HG02642 (cell line): ENCODE results near the gene DHX34.
"Not testable (repeated sequence)": the region's sequence is repeated elsewhere in the genome, so short reads cannot be mapped to it uniquely, and the experiment has no call there.

Experiments used
- ATAC-seq: cut with Tn5 transposase; IDR thresholded peaks from one replicate; pipeline ENCODE4 v1.9.1; 2021; ENCODE audit warnings: mild to moderate bottlenecking; ENCODE audit not compliant: unreplicated experiment, poor library complexity

DHX34 gene, protein sequence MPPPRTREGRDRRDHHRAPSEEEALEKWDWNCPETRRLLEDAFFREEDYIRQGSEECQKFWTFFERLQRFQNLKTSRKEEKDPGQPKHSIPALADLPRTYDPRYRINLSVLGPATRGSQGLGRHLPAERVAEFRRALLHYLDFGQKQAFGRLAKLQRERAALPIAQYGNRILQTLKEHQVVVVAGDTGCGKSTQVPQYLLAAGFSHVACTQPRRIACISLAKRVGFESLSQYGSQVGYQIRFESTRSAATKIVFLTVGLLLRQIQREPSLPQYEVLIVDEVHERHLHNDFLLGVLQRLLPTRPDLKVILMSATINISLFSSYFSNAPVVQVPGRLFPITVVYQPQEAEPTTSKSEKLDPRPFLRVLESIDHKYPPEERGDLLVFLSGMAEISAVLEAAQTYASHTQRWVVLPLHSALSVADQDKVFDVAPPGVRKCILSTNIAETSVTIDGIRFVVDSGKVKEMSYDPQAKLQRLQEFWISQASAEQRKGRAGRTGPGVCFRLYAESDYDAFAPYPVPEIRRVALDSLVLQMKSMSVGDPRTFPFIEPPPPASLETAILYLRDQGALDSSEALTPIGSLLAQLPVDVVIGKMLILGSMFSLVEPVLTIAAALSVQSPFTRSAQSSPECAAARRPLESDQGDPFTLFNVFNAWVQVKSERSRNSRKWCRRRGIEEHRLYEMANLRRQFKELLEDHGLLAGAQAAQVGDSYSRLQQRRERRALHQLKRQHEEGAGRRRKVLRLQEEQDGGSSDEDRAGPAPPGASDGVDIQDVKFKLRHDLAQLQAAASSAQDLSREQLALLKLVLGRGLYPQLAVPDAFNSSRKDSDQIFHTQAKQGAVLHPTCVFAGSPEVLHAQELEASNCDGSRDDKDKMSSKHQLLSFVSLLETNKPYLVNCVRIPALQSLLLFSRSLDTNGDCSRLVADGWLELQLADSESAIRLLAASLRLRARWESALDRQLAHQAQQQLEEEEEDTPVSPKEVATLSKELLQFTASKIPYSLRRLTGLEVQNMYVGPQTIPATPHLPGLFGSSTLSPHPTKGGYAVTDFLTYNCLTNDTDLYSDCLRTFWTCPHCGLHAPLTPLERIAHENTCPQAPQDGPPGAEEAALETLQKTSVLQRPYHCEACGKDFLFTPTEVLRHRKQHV

GRCh38 chr19:47348819-47349795 is at the start of gene DHX34:
DHX34 (plus strand) TSS chr19:47349315; CDS start chr19:47353031, 3,716 bp downstream.
- peak; percentile 98 for ATAC-seq

DNA sequence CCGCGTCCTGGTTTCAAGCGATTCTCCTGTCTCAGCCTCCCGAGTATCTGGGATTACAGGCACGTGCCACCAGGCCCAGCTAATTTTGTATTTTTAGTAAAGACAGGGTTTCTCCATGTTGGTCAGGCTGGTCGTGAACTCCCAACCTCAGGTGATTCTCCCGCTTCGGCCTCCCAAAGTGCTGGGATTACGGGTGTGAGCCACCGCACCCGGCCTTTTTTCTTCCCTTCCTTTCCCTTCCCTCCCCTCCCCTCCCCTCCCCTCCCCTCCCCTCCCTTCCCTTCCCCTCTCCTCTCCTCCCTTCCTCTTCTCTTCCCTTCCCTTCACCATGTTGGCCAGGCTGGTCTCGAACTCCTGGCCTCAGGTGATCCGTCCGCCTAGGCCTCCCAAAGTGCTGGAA is 48.2 kb upstream of the DHX34 start:
- not testable (repeated sequence) for ATAC-seq

DNA sequence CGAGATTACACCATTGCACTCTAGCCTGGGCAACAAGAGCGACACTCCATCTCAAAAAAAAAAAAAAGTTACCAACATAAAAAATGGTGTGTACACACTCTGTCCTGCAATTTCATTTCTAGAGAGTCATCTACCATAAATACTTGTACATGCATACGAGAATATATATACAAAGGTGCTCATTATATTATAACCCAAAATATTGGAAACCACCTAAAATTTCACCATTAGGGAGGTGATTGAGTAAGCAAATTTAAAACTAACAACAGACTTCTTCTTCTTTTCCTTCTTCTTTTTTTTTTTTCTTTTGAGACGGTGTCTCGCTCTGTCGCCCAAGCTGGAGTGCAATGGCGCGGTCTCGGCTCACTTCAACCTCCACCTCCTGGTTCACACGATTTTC is 46.9 kb upstream of the DHX34 start:
- ATAC-seq, result no peak

DNA sequence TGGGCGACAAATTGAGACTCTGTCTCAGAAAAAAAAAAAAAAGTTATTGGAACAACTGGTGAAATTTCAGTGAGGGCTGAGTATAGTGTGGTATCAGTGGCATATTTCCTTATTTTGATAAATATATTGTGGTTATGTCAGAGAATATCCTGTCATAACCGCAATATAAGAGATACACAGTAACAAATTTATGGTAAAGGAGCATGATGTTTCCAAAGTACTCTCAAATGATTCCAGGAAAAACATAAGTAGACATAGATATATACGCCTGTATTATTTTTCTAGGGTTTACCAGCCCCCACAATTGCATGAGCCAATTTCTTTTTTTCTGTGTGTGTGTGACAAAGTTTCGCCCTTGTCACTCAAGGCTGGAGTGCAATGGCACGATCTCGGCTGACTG is 45.1 kb upstream of the DHX34 start:
- no peak for ATAC-seq

- no peak for ATAC-seq
These were observed 43.8 kb upstream of the DHX34 start for GRCh38 chr19:47305309-47305751.

- no peak for ATAC-seq
These were observed 42.8 kb upstream of the DHX34 start for GRCh38 chr19:47306303-47306702.

DNA sequence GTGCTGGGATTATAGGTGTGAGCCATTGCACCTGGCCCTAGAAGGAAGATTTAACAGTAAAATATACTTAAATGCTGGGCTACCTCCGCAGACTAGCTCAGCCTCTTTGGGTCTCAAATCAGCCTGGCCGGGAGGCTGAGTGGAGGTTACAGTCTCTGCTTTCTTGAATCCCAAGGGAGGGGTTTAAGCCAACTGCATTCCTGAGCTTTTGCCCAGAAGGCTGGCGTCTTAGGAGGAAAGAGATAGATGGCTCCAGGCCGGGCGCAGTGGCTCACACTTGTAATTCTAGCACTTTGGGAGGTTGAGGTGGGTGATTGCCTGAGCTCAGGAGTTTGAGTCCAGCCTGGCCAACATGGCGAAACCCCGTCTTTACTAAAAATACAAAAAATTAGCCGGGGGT is 40.1 kb upstream of the DHX34 start:
- ATAC-seq, result no peak

DNA sequence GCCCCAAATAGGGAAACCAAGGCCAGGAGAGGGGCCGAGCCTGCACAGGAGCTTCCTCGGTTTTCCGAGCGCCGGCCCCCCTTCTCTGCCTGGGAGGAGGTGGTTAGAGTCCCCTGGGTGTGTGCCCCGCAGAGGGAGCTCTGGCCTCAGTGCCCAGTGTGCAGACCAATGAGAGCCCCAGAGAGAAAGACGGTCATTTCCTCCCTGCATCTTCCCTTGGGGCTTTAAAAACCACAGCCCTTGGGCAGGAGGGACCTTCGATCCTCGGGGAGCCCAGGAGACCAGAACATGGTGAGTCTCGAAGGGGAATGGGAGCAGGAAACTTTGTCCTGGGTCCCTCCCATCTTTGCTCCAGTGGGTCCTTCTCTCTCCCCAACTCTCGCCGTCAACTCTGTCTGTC is 39.5 kb upstream of the DHX34 start, which contains the start of gene C5AR1:
Gene C5AR1, plus strand, starts transcription at position 254 of the 400 bp plus-strand sequence. Its CDS starts 35 bp downstream, at position 289.
- no peak for ATAC-seq

- no peak for ATAC-seq
These were observed 38.8 kb upstream of the DHX34 start for GRCh38 chr19:47310323-47310722.

- no peak for ATAC-seq
These were observed 38.3 kb upstream of the DHX34 start for GRCh38 chr19:47310819-47311218.

DNA sequence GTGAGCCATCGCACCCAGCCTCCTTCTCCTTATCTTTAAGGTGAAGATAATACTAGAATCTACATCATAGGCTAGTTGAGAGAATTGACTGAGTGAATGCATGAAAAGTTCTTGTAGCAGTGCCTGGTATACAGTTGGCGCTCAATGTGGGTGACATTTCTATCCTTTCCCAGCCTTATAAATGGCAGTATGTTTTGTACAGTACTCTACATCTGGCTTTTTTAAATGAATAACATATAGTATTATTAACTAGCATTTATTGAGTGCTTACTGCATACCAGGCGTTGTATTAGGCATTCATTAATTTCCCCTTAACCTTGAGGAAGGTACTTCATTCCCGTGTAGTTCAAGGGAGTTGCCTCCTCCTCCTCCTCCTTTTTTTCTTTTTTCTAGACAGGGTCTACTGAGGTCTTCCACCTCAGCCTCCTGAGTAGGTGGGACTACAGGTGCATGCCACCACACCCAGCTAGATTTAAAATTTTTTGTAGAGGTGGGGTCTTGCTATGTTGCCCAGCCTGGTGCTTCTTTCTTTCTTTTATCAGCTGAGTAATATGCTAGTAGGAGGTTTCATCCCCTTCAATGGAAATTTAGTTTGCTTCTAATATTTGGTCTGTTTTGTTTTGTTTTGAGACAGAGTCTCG is 36.6 kb upstream of the DHX34 start:
- ATAC-seq, result no peak

DNA sequence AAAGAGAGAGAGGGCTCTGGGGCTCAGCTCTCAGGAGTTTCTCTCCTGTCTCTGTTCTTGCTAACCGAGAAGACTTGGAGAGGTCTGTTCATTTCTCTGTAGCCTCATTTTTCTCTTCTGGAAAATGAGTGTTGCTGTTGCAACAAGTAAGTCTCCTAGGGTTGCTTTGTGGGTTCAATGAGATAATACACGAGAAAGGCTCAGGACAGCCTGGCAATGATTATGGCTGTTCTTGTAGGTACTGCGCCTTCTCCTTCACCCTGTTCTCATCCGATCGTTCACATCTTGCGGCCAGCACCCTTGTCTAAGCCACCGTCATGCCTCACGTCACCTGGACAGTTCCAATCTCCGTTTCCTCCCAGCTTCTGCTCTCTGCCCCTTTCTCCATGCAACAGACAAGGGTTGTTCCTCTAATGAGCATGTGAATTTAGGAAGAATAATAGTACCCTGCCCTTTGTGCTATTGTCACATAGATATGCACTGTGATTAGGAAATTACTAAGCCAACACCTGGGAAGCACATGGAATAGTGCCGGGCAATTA is 35.3 kb upstream of the DHX34 start:
- ATAC-seq, result no peak

DNA sequence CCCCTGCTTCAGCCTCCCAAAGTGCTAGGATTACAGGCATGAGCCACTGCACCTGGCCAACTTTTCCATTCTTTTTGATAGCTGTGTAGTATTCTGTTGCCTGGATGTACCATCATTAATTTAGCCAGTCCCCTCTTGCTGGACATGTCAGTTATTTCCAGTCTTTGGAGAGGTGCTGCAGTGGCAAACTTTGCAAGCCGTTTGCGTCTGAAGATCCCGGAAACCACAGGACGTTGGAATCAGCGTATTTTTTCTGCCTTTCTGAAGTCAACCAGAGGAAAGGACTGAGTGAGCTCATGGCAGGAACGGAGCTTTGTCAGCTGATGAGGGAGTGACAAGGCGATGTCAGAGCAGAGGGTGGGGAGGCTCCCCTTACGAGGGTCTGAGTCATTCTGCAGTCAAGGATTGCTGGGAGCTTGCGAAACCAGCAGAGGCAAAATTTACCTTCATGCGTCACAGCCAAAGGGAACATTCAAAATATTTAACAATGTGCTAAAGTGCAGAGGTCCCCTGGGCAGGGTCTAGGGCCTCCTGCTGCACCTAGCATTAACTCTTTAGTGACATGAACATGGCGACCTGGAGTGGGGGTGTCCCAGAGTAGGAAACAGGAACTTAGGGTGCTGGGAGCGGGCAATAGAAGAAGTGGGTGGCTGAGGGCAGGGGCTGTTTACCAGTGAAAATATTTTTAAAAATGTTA is 33.8 kb upstream of the DHX34 start:
- no peak for ATAC-seq

DNA sequence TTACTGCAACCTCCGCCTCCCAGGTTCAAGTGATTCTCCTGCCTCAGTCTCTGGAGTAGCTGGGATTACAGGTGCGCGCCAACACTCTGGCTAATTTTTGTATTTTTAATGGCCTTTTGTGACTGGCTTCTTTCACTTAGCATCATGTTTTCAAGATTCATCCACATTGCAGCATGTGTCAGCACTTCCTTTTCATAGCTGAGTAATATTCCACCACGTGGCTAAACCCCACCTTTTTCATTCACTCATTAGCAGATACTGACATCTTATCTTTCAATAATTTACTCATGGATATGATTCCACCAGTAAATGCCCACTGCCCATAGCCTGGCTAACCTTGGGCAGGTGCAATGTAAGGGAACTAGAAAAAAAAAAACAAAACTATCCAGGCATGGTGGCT is 32.6 kb upstream of the DHX34 start:
- ATAC-seq, result no peak

DNA sequence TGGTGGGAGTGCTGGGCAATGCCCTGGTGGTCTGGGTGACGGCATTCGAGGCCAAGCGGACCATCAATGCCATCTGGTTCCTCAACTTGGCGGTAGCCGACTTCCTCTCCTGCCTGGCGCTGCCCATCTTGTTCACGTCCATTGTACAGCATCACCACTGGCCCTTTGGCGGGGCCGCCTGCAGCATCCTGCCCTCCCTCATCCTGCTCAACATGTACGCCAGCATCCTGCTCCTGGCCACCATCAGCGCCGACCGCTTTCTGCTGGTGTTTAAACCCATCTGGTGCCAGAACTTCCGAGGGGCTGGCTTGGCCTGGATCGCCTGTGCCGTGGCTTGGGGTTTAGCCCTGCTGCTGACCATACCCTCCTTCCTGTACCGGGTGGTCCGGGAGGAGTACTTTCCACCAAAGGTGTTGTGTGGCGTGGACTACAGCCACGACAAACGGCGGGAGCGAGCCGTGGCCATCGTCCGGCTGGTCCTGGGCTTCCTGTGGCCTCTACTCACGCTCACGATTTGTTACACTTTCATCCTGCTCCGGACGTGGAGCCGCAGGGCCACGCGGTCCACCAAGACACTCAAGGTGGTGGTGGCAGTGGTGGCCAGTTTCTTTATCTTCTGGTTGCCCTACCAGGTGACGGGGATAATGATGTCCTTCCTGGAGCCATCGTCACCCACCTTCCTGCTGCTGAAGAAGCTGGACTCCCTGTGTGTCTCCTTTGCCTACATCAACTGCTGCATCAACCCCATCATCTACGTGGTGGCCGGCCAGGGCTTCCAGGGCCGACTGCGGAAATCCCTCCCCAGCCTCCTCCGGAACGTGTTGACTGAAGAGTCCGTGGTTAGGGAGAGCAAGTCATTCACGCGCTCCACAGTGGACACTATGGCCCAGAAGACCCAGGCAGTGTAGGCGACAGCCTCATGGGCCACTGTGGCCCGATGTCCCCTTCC is 28.9 kb upstream of the DHX34 start:
- no peak for ATAC-seq

DNA sequence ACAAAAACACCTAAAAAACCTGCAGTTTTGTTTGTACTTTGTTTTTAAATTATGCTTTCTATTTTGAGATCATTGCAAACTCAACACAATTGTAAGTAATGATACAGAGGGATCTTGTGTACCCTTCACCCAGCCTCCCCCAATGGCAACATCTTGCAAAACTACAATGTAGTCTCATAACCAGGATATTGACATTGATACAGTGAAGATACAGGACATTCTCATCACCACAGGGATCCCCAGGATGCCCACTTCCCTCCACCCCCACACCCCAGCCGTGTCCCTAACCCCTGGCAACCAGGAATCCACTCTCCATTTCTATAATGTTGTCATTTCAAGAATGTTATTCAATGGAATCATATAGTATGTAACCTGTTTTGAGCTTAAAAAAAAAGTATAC is 27.5 kb upstream of the DHX34 start:
- ATAC-seq, result no peak

DNA sequence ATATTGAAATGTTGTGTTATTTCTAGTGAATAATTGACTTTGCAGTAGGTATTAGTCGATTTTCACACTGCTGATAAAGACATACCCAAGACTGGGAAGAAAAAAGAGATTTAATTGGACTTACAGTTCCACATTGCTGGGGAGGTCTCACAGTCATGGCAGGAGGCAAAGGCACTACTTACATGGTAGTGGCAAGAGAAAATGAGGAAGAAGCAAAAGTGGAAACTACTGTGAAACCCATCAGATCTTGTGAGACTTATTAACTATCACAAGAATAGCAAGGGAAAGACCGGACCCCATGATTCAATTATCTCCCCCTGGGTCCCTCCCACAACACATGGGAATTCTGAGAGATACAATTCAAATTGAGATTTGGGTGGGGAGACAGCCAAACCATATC is 27.1 kb upstream of the DHX34 start:
- ATAC-seq, result no peak
